Endothelial cell (in vitro differentiated cells): ENCODE measurements around the gene TAS2R41. TPM values are rescaled to one million over a fixed set of nuclear protein-coding genes. Genes with fewer than 3 reads are reported as not detected.
A peak's percentile ranks its signal among the peaks of the same experiment; 100 is the strongest.
"Not testable (repeated sequence)": the region's sequence is repeated elsewhere in the genome, so short reads cannot be mapped to it uniquely, and the experiment has no call there.

Experiments used
- DNase-seq: peaks from one replicate; pipeline ENCODE4 v3.0.0; 2021; ENCODE audit warnings: low spot score
- H3K27ac Mint-ChIP-seq: one replicate; pipeline ENCODE4 v1.8.0; 2021; ENCODE audit warnings: mixed read lengths, inconsistent platforms; ENCODE audit not compliant: unreplicated experiment
- H3K27me3 Mint-ChIP-seq: one replicate; pipeline ENCODE4 v1.8.0; 2021; ENCODE audit warnings: mild to moderate bottlenecking, moderate library complexity, mixed read lengths, inconsistent platforms; ENCODE audit not compliant: unreplicated experiment
- H3K36me3 Mint-ChIP-seq: one replicate; pipeline ENCODE4 v1.8.0; 2021; ENCODE audit warnings: mild to moderate bottlenecking, low read depth, mixed read lengths, inconsistent platforms; ENCODE audit not compliant: unreplicated experiment
- H3K4me1 Mint-ChIP-seq: one replicate; pipeline ENCODE4 v1.8.0; 2021; ENCODE audit warnings: mild to moderate bottlenecking, mixed read lengths, inconsistent platforms; ENCODE audit not compliant: unreplicated experiment
- H3K4me3 Mint-ChIP-seq: one replicate; pipeline ENCODE4 v1.8.0; 2021; ENCODE audit warnings: mild to moderate bottlenecking, mixed read lengths, inconsistent platforms; ENCODE audit not compliant: unreplicated experiment
- H3K9me3 Mint-ChIP-seq: one replicate; pipeline ENCODE4 v1.8.0; 2021; ENCODE audit warnings: mixed read lengths, inconsistent platforms; ENCODE audit not compliant: unreplicated experiment
- CTCF ChIP-seq: fragments of 200-600 bp; sonication (generic); IDR thresholded peaks from one replicate; pipeline ENCODE4 v1.5.0; 2021; ENCODE audit warnings: antibody characterized with exemption; ENCODE audit not compliant: unreplicated experiment
- total RNA-seq: library from RNA; stranded (reverse); fragmentation: NEBNext Ultra II Directional; extraction: Animal tissue kit (Norgen Biotek cat#: 25700); gene quantifications from one replicate; pipeline ENCODE4 v1.2.1, GENCODE V29; 2021; ENCODE audit not compliant: unreplicated experiment

TAS2R41 gene
- total RNA-seq, 1 donor from 2014 or later = not detected

GRCh38 chr7:143485094-143485493, 7.4 kb downstream of the TAS2R41 start:
- Mint-ChIP-seq H3K4me3 (no peak overlapping the region), H3K36me3 (no peaks in the 10 kb centered on the region), H3K4me1 (no peaks in the 10 kb centered on the region), H3K9me3 (no peaks in the 10 kb centered on the region), H3K27me3 (no peaks in the 10 kb centered on the region), H3K27ac (no peak overlapping the region)
- TF ChIP-seq CTCF = no peak
- DNase-seq = no peak

GRCh38 chr7:143485500-143485899, 7.8 kb downstream of the TAS2R41 start:
- DNase-seq = no peak
- no peak for TF ChIP-seq CTCF
- H3K27ac Mint-ChIP-seq = no peak overlapping the region
- H3K27me3 Mint-ChIP-seq = no peaks in the 10 kb centered on the region
- H3K4me1 Mint-ChIP-seq = no peaks in the 10 kb centered on the region
- no peaks in the 10 kb centered on the region for H3K36me3 Mint-ChIP-seq
- no peak overlapping the region for H3K4me3 Mint-ChIP-seq
- no peaks in the 10 kb centered on the region for H3K9me3 Mint-ChIP-seq

GRCh38 chr7:143486266-143486665, 8.6 kb downstream of the TAS2R41 start:
- not testable (repeated sequence) for H3K27ac Mint-ChIP-seq, H3K4me1 Mint-ChIP-seq, H3K27me3 Mint-ChIP-seq, DNase-seq, H3K4me3 Mint-ChIP-seq, H3K9me3 Mint-ChIP-seq, H3K36me3 Mint-ChIP-seq

GRCh38 chr7:143487061-143487460, 9.4 kb downstream of the TAS2R41 start:
- Mint-ChIP-seq H3K4me3 (no peak overlapping the region), H3K36me3 (no peaks in the 10 kb centered on the region), H3K27me3 (peaks cover 2% of the 10 kb centered on the region), H3K27ac (no peak overlapping the region), H3K9me3 (no peaks in the 10 kb centered on the region), H3K4me1 (peaks cover 3% of the 10 kb centered on the region)
- no peak for DNase-seq
- no peak for TF ChIP-seq CTCF

- no peak for DNase-seq
- Mint-ChIP-seq H3K4me1 (peaks cover 4% of the 10 kb centered on the region), H3K9me3 (no peaks in the 10 kb centered on the region), H3K27ac (no peak overlapping the region), H3K36me3 (no peaks in the 10 kb centered on the region), H3K4me3 (no peak overlapping the region), H3K27me3 (peaks cover 2% of the 10 kb centered on the region)
- no peak for TF ChIP-seq CTCF
Observed at GRCh38 chr7:143487566-143487965, 9.9 kb downstream of the TAS2R41 start.

- H3K9me3 Mint-ChIP-seq = no peaks in the 10 kb centered on the region
- H3K27ac Mint-ChIP-seq = no peak overlapping the region
- H3K4me3 Mint-ChIP-seq = no peak overlapping the region
- TF ChIP-seq CTCF = no peak
- no peaks in the 10 kb centered on the region for H3K36me3 Mint-ChIP-seq
- DNase-seq = peak; percentile 32
- H3K27me3 Mint-ChIP-seq = peaks cover 2% of the 10 kb centered on the region
- H3K4me1 Mint-ChIP-seq = peaks cover 4% of the 10 kb centered on the region
Observed at GRCh38 chr7:143490717-143491306, 13.1 kb downstream of the TAS2R41 start.
